B cell (primary cell): ENCODE data around the gene AMER1.

Experiments used
- EZH2 ChIP-seq: IDR thresholded peaks from 2 replicates; pipeline ENCODE4 v1.6.1; 2012; ENCODE audit warnings: borderline replicate concordance, low read depth, mild to moderate bottlenecking, moderate library complexity, low read length; ENCODE audit not compliant: insufficient read depth, poor library complexity, severe bottlenecking
- TF ChIP-seq, protein P1 (sequence below): fragments of 200-600 bp; IDR thresholded peaks from one replicate; pipeline ENCODE4 v1.8.0; 2022; ENCODE audit warnings: antibody characterized with exemption, mild to moderate bottlenecking

DNA sequence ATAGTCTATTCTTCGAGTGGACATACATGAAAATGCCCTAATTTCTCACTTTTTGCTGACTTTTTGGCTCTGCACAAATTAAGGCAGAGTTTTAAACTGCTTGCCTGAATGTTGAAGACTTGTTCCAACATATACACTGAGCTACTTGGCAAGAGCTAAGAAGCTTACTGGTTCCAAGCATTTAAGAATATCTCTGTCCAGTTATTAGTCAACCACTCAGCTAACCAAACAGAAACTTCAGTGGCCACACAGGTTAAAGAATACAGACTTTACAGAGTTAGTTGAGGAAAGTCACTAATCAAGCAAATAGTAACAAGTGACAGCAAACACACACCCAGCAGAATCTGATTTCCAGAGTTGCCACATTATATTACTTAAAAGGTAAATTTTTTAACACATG lies 35.5 kb downstream of the AMER1 start:
- TF ChIP-seq, protein P1, sequence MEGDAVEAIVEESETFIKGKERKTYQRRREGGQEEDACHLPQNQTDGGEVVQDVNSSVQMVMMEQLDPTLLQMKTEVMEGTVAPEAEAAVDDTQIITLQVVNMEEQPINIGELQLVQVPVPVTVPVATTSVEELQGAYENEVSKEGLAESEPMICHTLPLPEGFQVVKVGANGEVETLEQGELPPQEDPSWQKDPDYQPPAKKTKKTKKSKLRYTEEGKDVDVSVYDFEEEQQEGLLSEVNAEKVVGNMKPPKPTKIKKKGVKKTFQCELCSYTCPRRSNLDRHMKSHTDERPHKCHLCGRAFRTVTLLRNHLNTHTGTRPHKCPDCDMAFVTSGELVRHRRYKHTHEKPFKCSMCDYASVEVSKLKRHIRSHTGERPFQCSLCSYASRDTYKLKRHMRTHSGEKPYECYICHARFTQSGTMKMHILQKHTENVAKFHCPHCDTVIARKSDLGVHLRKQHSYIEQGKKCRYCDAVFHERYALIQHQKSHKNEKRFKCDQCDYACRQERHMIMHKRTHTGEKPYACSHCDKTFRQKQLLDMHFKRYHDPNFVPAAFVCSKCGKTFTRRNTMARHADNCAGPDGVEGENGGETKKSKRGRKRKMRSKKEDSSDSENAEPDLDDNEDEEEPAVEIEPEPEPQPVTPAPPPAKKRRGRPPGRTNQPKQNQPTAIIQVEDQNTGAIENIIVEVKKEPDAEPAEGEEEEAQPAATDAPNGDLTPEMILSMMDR, result no peak
- TF ChIP-seq EZH2, result no peak
